Measurements from ENCODE around the gene RAD51B. TPM values are rescaled to one million over a fixed set of nuclear protein-coding genes. Genes with fewer than 3 reads are reported as not detected.
"Not testable (repeated sequence)": the region's sequence is repeated elsewhere in the genome, so short reads cannot be mapped to it uniquely, and the experiment has no call there.

The RAD51B gene
- total and polyA plus RNA-seq, 9 of the 15 experiments (the other 6 are each of a cell fraction or from before 2014, with no cell fraction given) = 8.5 to 17.3 (median 11.3) TPM

- Histone ChIP-seq H3K9me3 (replicated peaks; ENCODE audit: control insufficient read depth, insufficient read depth, low read depth, low read length) (no peaks in the 10 kb centered on the region), H3K4me1 (replicated peaks in 1 of 2; ENCODE audit: control insufficient read depth in 2 of 2, insufficient read depth in 2 of 2, low read length in 2 of 2) (no peaks in the 10 kb centered on the region; a peak in 1 of 5 replicates), H3K79me2 (ENCODE audit: control insufficient read depth, insufficient read depth, low read length) (no peaks in the 10 kb centered on the region), H3K9ac (ENCODE audit: insufficient read depth in 1 of 2, low read depth in 2 of 2, low read length in 2 of 2) (no peak overlapping the region), H3K27me3 (ENCODE audit: control insufficient read depth in 2 of 2, insufficient read depth in 2 of 2, low read length in 2 of 2) (0 out of 5 replicates have a peak, but pooled peaks cover 0 to 5% of the 10 kb centered on the region in 2 experiments), H4K20me1 (replicated peaks; ENCODE audit: control insufficient read depth, insufficient read depth, low read length) (no peaks in the 10 kb centered on the region), H3K4me2 (ENCODE audit: insufficient read depth, low read length) (no peak overlapping the region), H2AFZ (ENCODE audit: low read depth, low read length) (no peak overlapping the region), H3K27ac (ENCODE audit: extremely low read depth, low read depth, low read length) (no peak overlapping the region), H3K36me3 (ENCODE audit: control insufficient read depth, insufficient read depth, low read length) (no peaks in the 10 kb centered on the region), H3K9me1 (ENCODE audit: control insufficient read depth, insufficient read depth, low read length) (no peaks in the 10 kb centered on the region), H3K4me3 (no peak overlapping the region)
- no peak for DNase-seq (ENCODE audit: extremely low read depth in 1 of 4, low spot score in 3 of 4)
- CTCF ChIA-PET (ENCODE audit: low intra/inter-chr PET ratio) = no interaction called here
- in situ Hi-C loops (cut with MboI) (no loop called here), intact Hi-C loops (cut with micrococcal nuclease) (no loop called here)
- WGBS (ENCODE audit: insufficient coverage, low coverage, missing lambda C conversion rate) = 22% methylated on average over 6 of the region's 6 CpGs
- POLR2A ChIA-PET = interaction anchor here (0.7 kb wide), 1 partner anchor 113 kb away, joined by 3 read pairs; no protein-coding TSS in a partner anchor
- TF ChIP-seq ZKSCAN8 (CRISPR knock-in tag; IDR thresholded peaks at IDR 0.05) (no peak), MLLT1 (IDR thresholded peaks at IDR 0.05) (no peak), FOXK2 (conservative IDR thresholded peaks at IDR 0.05 in 1 of 2, IDR thresholded peaks at IDR 0.05 in 1 of 2; ENCODE audit: low read depth in 2 of 2) (no peak), PHB2 (IDR thresholded peaks at IDR 0.05; ENCODE audit: low read depth) (no peak), HMBOX1 (IDR thresholded peaks at IDR 0.05) (no peak), NONO (IDR thresholded peaks at IDR 0.05; ENCODE audit: low read depth in 2 of 2, low read length in 1 of 2) (no peak), ZBTB5 (IDR thresholded peaks at IDR 0.05) (no peak)
- TF ChIP-seq, protein P1, sequence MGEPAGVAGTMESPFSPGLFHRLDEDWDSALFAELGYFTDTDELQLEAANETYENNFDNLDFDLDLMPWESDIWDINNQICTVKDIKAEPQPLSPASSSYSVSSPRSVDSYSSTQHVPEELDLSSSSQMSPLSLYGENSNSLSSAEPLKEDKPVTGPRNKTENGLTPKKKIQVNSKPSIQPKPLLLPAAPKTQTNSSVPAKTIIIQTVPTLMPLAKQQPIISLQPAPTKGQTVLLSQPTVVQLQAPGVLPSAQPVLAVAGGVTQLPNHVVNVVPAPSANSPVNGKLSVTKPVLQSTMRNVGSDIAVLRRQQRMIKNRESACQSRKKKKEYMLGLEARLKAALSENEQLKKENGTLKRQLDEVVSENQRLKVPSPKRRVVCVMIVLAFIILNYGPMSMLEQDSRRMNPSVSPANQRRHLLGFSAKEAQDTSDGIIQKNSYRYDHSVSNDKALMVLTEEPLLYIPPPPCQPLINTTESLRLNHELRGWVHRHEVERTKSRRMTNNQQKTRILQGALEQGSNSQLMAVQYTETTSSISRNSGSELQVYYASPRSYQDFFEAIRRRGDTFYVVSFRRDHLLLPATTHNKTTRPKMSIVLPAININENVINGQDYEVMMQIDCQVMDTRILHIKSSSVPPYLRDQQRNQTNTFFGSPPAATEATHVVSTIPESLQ (CRISPR knock-in tag; IDR thresholded peaks at IDR 0.05) = no peak
- no peak for ATAC-seq
- no peak for FAIRE-seq
- BruUV-seq (replicated peaks) = no TSS peak
Measured at GRCh38 chr14:68696721-68697495, 877.3 kb downstream of the RAD51B start.

DNA sequence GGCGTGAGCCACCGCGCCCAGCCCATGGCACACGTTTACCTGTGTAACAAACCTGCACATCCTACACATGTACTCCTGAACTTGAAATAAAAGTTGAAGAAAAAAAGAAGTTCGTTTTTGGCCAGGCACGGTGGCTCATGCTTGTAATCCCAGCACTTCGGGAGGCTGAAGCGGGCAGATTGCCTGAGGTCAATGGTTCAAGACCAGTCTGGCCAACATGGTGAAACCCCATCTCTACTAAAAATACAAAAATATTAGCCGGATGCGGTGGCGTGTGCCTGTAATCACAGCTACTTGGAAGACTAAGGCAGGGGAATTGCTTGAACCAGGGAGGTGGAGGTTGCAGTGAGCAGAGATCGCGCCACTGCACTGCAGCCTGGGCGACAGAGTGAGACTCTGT is 879.2 kb downstream of the RAD51B start:
- H3K36me3 ChIP-seq (ENCODE audit: control insufficient read depth, insufficient read depth, low read length); H3K27me3 ChIP-seq (ENCODE audit: control insufficient read depth in 2 of 2, insufficient read depth in 2 of 2, low read length in 2 of 2); H3K79me2 ChIP-seq (ENCODE audit: control insufficient read depth, insufficient read depth, low read length); H3K4me3 ChIP-seq; DNase-seq (ENCODE audit: extremely low read depth in 1 of 4, low spot score in 3 of 4); intact Hi-C loops (cut with micrococcal nuclease); H3K9me1 ChIP-seq (ENCODE audit: control insufficient read depth, insufficient read depth, low read length); POLR2A ChIA-PET; H3K4me1 ChIP-seq (replicated peaks in 1 of 2; ENCODE audit: control insufficient read depth in 2 of 2, insufficient read depth in 2 of 2, low read length in 2 of 2); H3K9ac ChIP-seq (ENCODE audit: insufficient read depth in 1 of 2, low read depth in 2 of 2, low read length in 2 of 2); in situ Hi-C loops (cut with MboI); ATAC-seq; FAIRE-seq; H4K20me1 ChIP-seq (replicated peaks; ENCODE audit: control insufficient read depth, insufficient read depth, low read length); H3K4me2 ChIP-seq (ENCODE audit: insufficient read depth, low read length); CTCF ChIA-PET (ENCODE audit: low intra/inter-chr PET ratio); H3K9me3 ChIP-seq (replicated peaks; ENCODE audit: control insufficient read depth, insufficient read depth, low read depth, low read length); H3K27ac ChIP-seq (ENCODE audit: extremely low read depth, low read depth, low read length); H2AFZ ChIP-seq (ENCODE audit: low read depth, low read length); BruUV-seq (replicated peaks): not testable (repeated sequence)
- 17% methylated on average over 11 of the region's 14 CpGs for WGBS (ENCODE audit: insufficient coverage, low coverage, missing lambda C conversion rate)

Data from K562 (cell line).